Neural progenitor cell (in vitro differentiated cells): ENCODE measurements around the gene PCA3. TPM values are rescaled to one million over a fixed set of nuclear protein-coding genes. Genes with fewer than 3 reads are reported as not detected.

ENCODE experiments used
- DNase-seq: peaks from one replicate; pipeline ENCODE4 v3.0.0-alpha.2; 2016; ENCODE audit warnings: low spot score
- H2AFZ ChIP-seq: fragments of 200-600 bp; sonication (generic); replicated peaks from 2 replicates; pipeline ENCODE4 v1.6.1; 2016; ENCODE audit warnings: antibody characterized with exemption
- H3F3A ChIP-seq: fragments of 200-600 bp; sonication (generic); 2 replicates; pipeline ENCODE4 v1.6.1; 2016; ENCODE audit warnings: antibody characterized with exemption, low read depth
- H3K27ac ChIP-seq: fragments of 200-600 bp; sonication (generic); 2 replicates; pipeline ENCODE4 v1.5.1; 2016; ENCODE audit warnings: mild to moderate bottlenecking
- H3K27me3 ChIP-seq: fragments of 200-600 bp; sonication (generic); 2 replicates; pipeline ENCODE4 v1.6.1; 2016; ENCODE audit warnings: mild to moderate bottlenecking, moderate library complexity
- H3K36me3 ChIP-seq: fragments of 200-600 bp; sonication (generic); 2 replicates; pipeline ENCODE4 v1.5.1; 2016
- H3K4me1 ChIP-seq: fragments of 200-600 bp; sonication (generic); 2 replicates; pipeline ENCODE4 v1.6.1; 2016; ENCODE audit warnings: mixed run types
- H3K4me2 ChIP-seq: fragments of 200-600 bp; sonication (generic); 2 replicates; pipeline ENCODE4 v1.6.1; 2016
- H3K4me3 ChIP-seq: fragments of 200-600 bp; sonication (generic); 2 replicates; pipeline ENCODE4 v1.5.1; 2016
- H3K79me2 ChIP-seq: fragments of 200-600 bp; sonication (generic); 2 replicates; pipeline ENCODE4 v1.6.1; 2016; ENCODE audit warnings: low read depth
- H3K9ac ChIP-seq: fragments of 200-600 bp; sonication (generic); 2 replicates; pipeline ENCODE4 v1.6.1; 2016
- H3K9me3 ChIP-seq: fragments of 200-600 bp; sonication (generic); 2 replicates; pipeline ENCODE4 v1.5.1; 2016; ENCODE audit warnings: low read depth
- H4K20me1 ChIP-seq: fragments of 200-600 bp; sonication (generic); 2 replicates; pipeline ENCODE4 v1.6.1; 2016; ENCODE audit warnings: low read depth
- H3K27ac Mint-ChIP-seq: 3 replicates; pipeline ENCODE4 v1.8.0; 2021; ENCODE audit warnings: mixed read lengths
- H3K27me3 Mint-ChIP-seq: 2 replicates; pipeline ENCODE4 v1.8.0; 2022; ENCODE audit warnings: low read depth, mild to moderate bottlenecking, inconsistent platforms, moderate library complexity, mixed read lengths; ENCODE audit not compliant: insufficient read depth
- H3K36me3 Mint-ChIP-seq: 3 replicates; pipeline ENCODE4 v1.8.0; 2021; ENCODE audit warnings: mixed read lengths
- H3K4me1 Mint-ChIP-seq: 3 replicates; pipeline ENCODE4 v1.8.0; 2021; ENCODE audit warnings: mixed read lengths
- H3K4me3 Mint-ChIP-seq: 3 replicates; pipeline ENCODE4 v1.8.0; 2021; ENCODE audit warnings: mild to moderate bottlenecking, moderate library complexity, mixed read lengths
- H3K9me3 Mint-ChIP-seq: 3 replicates; pipeline ENCODE4 v1.8.0; 2020; ENCODE audit warnings: mixed read lengths
- CTCF ChIP-seq: fragments of 200-600 bp; sonication (generic); IDR thresholded peaks from 2 replicates; pipeline ENCODE4 v1.5.1; 2017; ENCODE audit warnings: antibody characterized with exemption, mild to moderate bottlenecking
- EZH2 ChIP-seq: fragments of 200-600 bp; sonication (generic); IDR thresholded peaks from 2 replicates; pipeline ENCODE4 v1.6.1; 2017; ENCODE audit warnings: antibody characterized with exemption, mild to moderate bottlenecking, moderate library complexity
- EZH2phosphoT487 ChIP-seq: fragments of 200-600 bp; sonication (generic); IDR thresholded peaks from 2 replicates; pipeline ENCODE4 v1.6.1; 2017; ENCODE audit warnings: antibody characterized with exemption
- total RNA-seq: library from RNA; depleted of rRNA; stranded (reverse); fragments of >200 nt; gene quantifications from 2 replicates; pipeline ENCODE4 v1.2.3, GENCODE V29; 2015; ENCODE audit warnings: low replicate concordance

Gene PCA3
- total RNA-seq, 1 donor from 2014 or later, result 0.30 TPM

DNA sequence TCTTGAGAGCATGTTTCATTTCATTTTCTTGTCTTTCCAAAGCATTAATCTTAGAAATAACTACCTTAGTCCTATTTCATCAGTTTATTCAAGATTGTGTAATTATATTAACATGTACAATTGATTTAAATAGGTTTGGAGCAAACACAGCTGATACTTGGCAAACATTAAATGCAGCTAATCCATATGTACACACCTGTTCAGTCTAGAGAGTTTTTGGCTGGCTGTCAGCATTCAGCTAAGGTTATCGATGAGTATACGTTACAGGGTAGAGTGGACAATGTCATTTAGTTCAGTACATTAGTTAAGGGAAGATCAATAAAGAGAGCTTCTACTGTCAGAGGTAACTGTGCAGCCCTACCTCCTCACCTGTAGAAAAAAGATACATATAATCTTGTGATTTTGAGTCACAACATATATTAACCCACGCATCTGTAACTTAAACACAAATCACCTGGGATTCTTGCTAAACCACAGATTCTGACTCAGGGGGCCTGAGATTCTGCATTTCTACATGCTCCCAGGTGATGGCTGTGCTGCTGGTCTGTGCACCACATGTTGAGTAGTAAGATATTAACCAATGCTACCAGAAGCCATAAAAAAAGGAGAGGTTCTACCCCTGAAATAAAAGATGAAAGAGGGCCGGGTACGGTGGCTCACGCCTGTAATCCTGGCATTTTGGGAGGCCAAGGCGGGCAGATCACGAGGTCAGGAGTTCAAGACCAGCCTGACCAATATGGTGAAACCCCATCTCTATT lies 34.1 kb upstream of the PCA3 start:
- H3K79me2 ChIP-seq, result no peaks in the 10 kb centered on the region
- no peak for DNase-seq
- no peak overlapping the region for H3K4me3 Mint-ChIP-seq
- no peaks in the 10 kb centered on the region for H3K9me3 ChIP-seq
- no peak overlapping the region for H3K9ac ChIP-seq
- TF ChIP-seq EZH2, result no peak
- TF ChIP-seq EZH2phosphoT487, result no peak
- TF ChIP-seq CTCF, result no peak
- no peak overlapping the region for H3K4me2 ChIP-seq
- no peak overlapping the region for H3K4me3 ChIP-seq
- H4K20me1 ChIP-seq, result no peaks in the 10 kb centered on the region
- H3K27ac Mint-ChIP-seq, result no peak overlapping the region
- H3K27me3 Mint-ChIP-seq, result no peaks in the 10 kb centered on the region
- no peaks in the 10 kb centered on the region for H3K36me3 Mint-ChIP-seq
- no peak overlapping the region for H2AFZ ChIP-seq
- no peaks in the 10 kb centered on the region for H3K9me3 Mint-ChIP-seq
- H3F3A ChIP-seq, result no peaks in the 10 kb centered on the region
- no peaks in the 10 kb centered on the region for H3K27me3 ChIP-seq
- peaks cover 11% of the 10 kb centered on the region for H3K4me1 Mint-ChIP-seq
- H3K4me1 ChIP-seq, result peaks cover 2% of the 10 kb centered on the region
- H3K36me3 ChIP-seq, result no peaks in the 10 kb centered on the region
- no peak overlapping the region for H3K27ac ChIP-seq

GRCh38 chr9:76730801-76731200 lies 33.4 kb upstream of the PCA3 start:
- H3K9me3 ChIP-seq, result no peaks in the 10 kb centered on the region
- no peak overlapping the region for H3K4me3 Mint-ChIP-seq
- no peak overlapping the region for H3K9ac ChIP-seq
- no peaks in the 10 kb centered on the region for H4K20me1 ChIP-seq
- H3K36me3 Mint-ChIP-seq, result no peaks in the 10 kb centered on the region
- H3K36me3 ChIP-seq, result no peaks in the 10 kb centered on the region
- no peaks in the 10 kb centered on the region for H3K27me3 Mint-ChIP-seq
- no peaks in the 10 kb centered on the region for H3K27me3 ChIP-seq
- DNase-seq, result no peak
- no peak overlapping the region for H2AFZ ChIP-seq
- H3K9me3 Mint-ChIP-seq, result no peaks in the 10 kb centered on the region
- TF ChIP-seq CTCF (no peak), EZH2 (no peak), EZH2phosphoT487 (no peak)
- H3F3A ChIP-seq, result no peaks in the 10 kb centered on the region
- no peak overlapping the region for H3K27ac Mint-ChIP-seq
- peaks cover 11% of the 10 kb centered on the region for H3K4me1 Mint-ChIP-seq
- H3K27ac ChIP-seq, result no peak overlapping the region
- H3K4me1 ChIP-seq, result peaks cover 2% of the 10 kb centered on the region
- no peak overlapping the region for H3K4me3 ChIP-seq
- no peaks in the 10 kb centered on the region for H3K79me2 ChIP-seq
- H3K4me2 ChIP-seq, result no peak overlapping the region

- DNase-seq, result no peak
- peaks cover under 1% of the 10 kb centered on the region for H3K4me1 Mint-ChIP-seq
- no peaks in the 10 kb centered on the region for H3K4me1 ChIP-seq
- H4K20me1 ChIP-seq, result no peaks in the 10 kb centered on the region
- H2AFZ ChIP-seq, result no peak overlapping the region
- TF ChIP-seq CTCF (no peak), EZH2 (no peak), EZH2phosphoT487 (no peak)
- H3K36me3 Mint-ChIP-seq, result no peaks in the 10 kb centered on the region
- H3K4me3 ChIP-seq, result no peak overlapping the region
- H3K9ac ChIP-seq, result no peak overlapping the region
- H3K36me3 ChIP-seq, result no peaks in the 10 kb centered on the region
- H3K4me2 ChIP-seq, result no peak overlapping the region
- H3K9me3 Mint-ChIP-seq, result no peaks in the 10 kb centered on the region
- H3K79me2 ChIP-seq, result no peaks in the 10 kb centered on the region
- no peaks in the 10 kb centered on the region for H3K27me3 ChIP-seq
- H3K4me3 Mint-ChIP-seq, result no peak overlapping the region
- no peaks in the 10 kb centered on the region for H3F3A ChIP-seq
- no peak overlapping the region for H3K27ac Mint-ChIP-seq
- H3K9me3 ChIP-seq, result no peaks in the 10 kb centered on the region
- no peak overlapping the region for H3K27ac ChIP-seq
- no peaks in the 10 kb centered on the region for H3K27me3 Mint-ChIP-seq
Observed at GRCh38 chr9:76732341-76732958, 31.8 kb upstream of the PCA3 start.
